Stomach smooth muscle (tissue), 2 donors: Measurements from ENCODE around the gene TBC1D3B.

Source experiments
- H3K27ac ChIP-seq: one replicate; pipeline ENCODE4 v1.7.0; 2013; ENCODE audit warnings: mild to moderate bottlenecking, low read length, inconsistent platforms
- H3K27me3 ChIP-seq, 2 donors: one replicate each; pipeline ENCODE4 v1.7.0; 2013; ENCODE audit warnings: low read length in 2 of 2; ENCODE audit not compliant: insufficient read depth in 2 of 2, control insufficient read depth in 1 of 2
- H3K36me3 ChIP-seq, 2 donors: one replicate each; pipeline ENCODE4 v1.7.0; 2013; ENCODE audit warnings: low read length in 2 of 2; ENCODE audit not compliant: control insufficient read depth in 2 of 2, insufficient read depth in 2 of 2
- H3K4me1 ChIP-seq: one replicate; pipeline ENCODE4 v1.7.0; 2013; ENCODE audit warnings: low read length; ENCODE audit not compliant: control insufficient read depth, insufficient read depth
- H3K4me3 ChIP-seq, 2 donors: one replicate each; pipeline ENCODE4 v1.7.0; 2013; ENCODE audit warnings: low read length in 2 of 2
- H3K9ac ChIP-seq, 2 donors: one replicate each; pipeline ENCODE4 v1.7.0; 2013; ENCODE audit warnings: low read length in 2 of 2, mild to moderate bottlenecking in 1 of 2
- H3K9me3 ChIP-seq, 2 donors: one replicate each; pipeline ENCODE4 v1.7.0; 2013; ENCODE audit warnings: low read length in 2 of 2; ENCODE audit not compliant: control insufficient read depth in 2 of 2
- donor health status: healthy.
- donor health status: Pancreatic carcinoma.

TBC1D3B gene

GRCh38 chr17:36136439-36136838 lies 40.0 kb downstream of the TBC1D3B start:
- Histone ChIP-seq H3K9me3 (no peaks in the 10 kb centered on the region), H3K27me3 (no peaks in the 10 kb centered on the region), H3K36me3 (no peaks in the 10 kb centered on the region), H3K27ac (no peak overlapping the region), H3K9ac (no peak overlapping the region), H3K4me1 (no peaks in the 10 kb centered on the region), H3K4me3 (no peak overlapping the region)

GRCh38 chr17:36136036-36136435 lies 40.4 kb downstream of the TBC1D3B start:
- Histone ChIP-seq H3K9me3 (no peaks in the 10 kb centered on the region), H3K27me3 (no peaks in the 10 kb centered on the region), H3K9ac (no peak overlapping the region), H3K4me1 (no peaks in the 10 kb centered on the region), H3K27ac (no peak overlapping the region), H3K4me3 (no peak overlapping the region), H3K36me3 (no peaks in the 10 kb centered on the region)

GRCh38 chr17:36135465-36135864 lies 41.0 kb downstream of the TBC1D3B start:
- no peaks in the 10 kb centered on the region for H3K9me3 ChIP-seq
- H3K4me1 ChIP-seq, result no peaks in the 10 kb centered on the region
- H3K9ac ChIP-seq, result no peak overlapping the region
- no peak overlapping the region for H3K27ac ChIP-seq
- H3K36me3 ChIP-seq, result no peaks in the 10 kb centered on the region
- H3K4me3 ChIP-seq, result no peak overlapping the region
- H3K27me3 ChIP-seq, result no peaks in the 10 kb centered on the region

GRCh38 chr17:36133602-36134236 lies 42.7 kb downstream of the TBC1D3B start:
- Histone ChIP-seq H3K36me3 (no peaks in the 10 kb centered on the region), H3K4me1 (no peaks in the 10 kb centered on the region), H3K4me3 (no peak overlapping the region), H3K9me3 (no peaks in the 10 kb centered on the region), H3K27ac (no peak overlapping the region), H3K27me3 (no peaks in the 10 kb centered on the region), H3K9ac (no peak overlapping the region)

- H3K36me3 ChIP-seq, result no peaks in the 10 kb centered on the region
- H3K9me3 ChIP-seq, result no peaks in the 10 kb centered on the region
- no peaks in the 10 kb centered on the region for H3K4me1 ChIP-seq
Measured at GRCh38 chr17:36132421-36132831, 44.0 kb downstream of the TBC1D3B start.

GRCh38 chr17:36131931-36132330 lies 44.5 kb downstream of the TBC1D3B start:
- no peaks in the 10 kb centered on the region for H3K27me3 ChIP-seq
- no peak overlapping the region for H3K4me3 ChIP-seq
- no peak overlapping the region for H3K9ac ChIP-seq
- H3K9me3 ChIP-seq, result no peaks in the 10 kb centered on the region
- H3K27ac ChIP-seq, result no peak overlapping the region
- H3K4me1 ChIP-seq, result no peaks in the 10 kb centered on the region
- no peaks in the 10 kb centered on the region for H3K36me3 ChIP-seq

More at GRCh38 chr17:36132421-36132831, 44.0 kb downstream of the TBC1D3B start:
- Histone ChIP-seq H3K4me3 (no peak overlapping the region), H3K9ac (no peak overlapping the region), H3K27me3 (no peaks in the 10 kb centered on the region), H3K27ac (no peak overlapping the region)

- Histone ChIP-seq H3K4me3 (no peak overlapping the region), H3K9me3 (no peaks in the 10 kb centered on the region), H3K36me3 (no peaks in the 10 kb centered on the region), H3K27ac (no peak overlapping the region), H3K27me3 (no peaks in the 10 kb centered on the region), H3K9ac (no peak overlapping the region), H3K4me1 (no peaks in the 10 kb centered on the region)
Measured at GRCh38 chr17:36131421-36131820, 45.0 kb downstream of the TBC1D3B start.

- Histone ChIP-seq H3K9me3 (no peaks in the 10 kb centered on the region), H3K9ac (no peak overlapping the region), H3K27ac (no peak overlapping the region), H3K4me3 (no peak overlapping the region), H3K27me3 (peaks cover 0 to under 1% of the 10 kb centered on the region in 2 donors), H3K36me3 (no peaks in the 10 kb centered on the region), H3K4me1 (no peaks in the 10 kb centered on the region)
Measured at GRCh38 chr17:36130346-36130745, 46.1 kb downstream of the TBC1D3B start.

GRCh38 chr17:36129616-36130015 lies 46.8 kb downstream of the TBC1D3B start:
- no peaks in the 10 kb centered on the region for H3K9me3 ChIP-seq
- H3K9ac ChIP-seq, result no peak overlapping the region
- no peak overlapping the region for H3K27ac ChIP-seq
- H3K4me1 ChIP-seq, result no peaks in the 10 kb centered on the region
- H3K27me3 ChIP-seq, result peaks cover 0 to 5% of the 10 kb centered on the region in 2 donors
- no peak overlapping the region for H3K4me3 ChIP-seq
- no peaks in the 10 kb centered on the region for H3K36me3 ChIP-seq

GRCh38 chr17:36128411-36128978 lies 47.9 kb downstream of the TBC1D3B start:
- no peaks in the 10 kb centered on the region for H3K9me3 ChIP-seq
- H3K27ac ChIP-seq, result no peak overlapping the region
- peaks cover 0 to 5% of the 10 kb centered on the region in 2 donors for H3K27me3 ChIP-seq
- H3K9ac ChIP-seq, result no peak overlapping the region
- no peaks in the 10 kb centered on the region for H3K36me3 ChIP-seq
- H3K4me1 ChIP-seq, result no peaks in the 10 kb centered on the region
- no peak overlapping the region for H3K4me3 ChIP-seq

- Histone ChIP-seq H3K27ac (no peak overlapping the region), H3K9ac (no peak overlapping the region), H3K4me3 (no peak overlapping the region), H3K36me3 (no peaks in the 10 kb centered on the region), H3K27me3 (peaks cover 0 to 5% of the 10 kb centered on the region in 2 donors), H3K4me1 (no peaks in the 10 kb centered on the region), H3K9me3 (no peaks in the 10 kb centered on the region)
Measured at GRCh38 chr17:36127911-36128310, 48.5 kb downstream of the TBC1D3B start.
